Measurements from ENCODE around the gene POU3F1.

POU3F1 gene

DNA sequence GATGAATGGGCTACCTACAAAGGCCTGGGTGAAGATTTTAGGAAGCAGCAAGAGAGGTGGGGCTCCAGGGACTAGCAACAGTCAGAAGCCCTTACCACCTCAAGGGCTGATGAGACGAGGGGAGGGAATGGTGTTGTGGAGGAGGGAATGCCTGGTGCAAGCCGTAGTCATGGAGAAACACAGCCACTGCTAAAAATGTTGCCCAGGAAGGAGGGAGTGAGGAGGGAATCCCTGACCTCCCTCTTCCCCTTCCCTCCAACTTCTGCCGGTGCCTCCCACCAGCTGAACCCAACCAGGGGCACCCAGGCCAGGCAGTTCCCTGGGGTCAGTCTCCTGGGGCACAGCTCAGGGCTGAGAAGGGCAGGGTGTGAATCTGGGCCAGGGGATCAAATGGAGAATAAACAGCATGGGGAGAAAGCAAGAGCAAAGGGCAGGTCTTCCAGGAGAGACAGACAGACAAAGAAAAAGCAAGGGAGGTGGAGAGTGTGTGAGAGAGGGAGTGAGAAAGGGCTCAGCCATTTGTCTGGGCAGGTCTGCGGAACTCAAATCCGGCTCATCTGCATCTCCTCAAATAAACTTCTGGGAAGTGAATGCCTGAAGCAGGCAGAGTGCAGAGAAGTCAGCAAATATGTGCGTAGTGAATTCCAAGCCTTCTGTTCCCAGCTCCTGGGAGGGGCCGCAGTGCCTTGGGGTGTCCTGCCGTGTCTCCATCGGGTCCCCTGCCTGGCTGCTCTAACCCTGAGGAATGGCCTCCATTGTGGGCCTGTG, 27.1 kb upstream of the POU3F1 start:
- DNase-seq (ENCODE audit: low read depth in 3 of 3) = no peak

DNA sequence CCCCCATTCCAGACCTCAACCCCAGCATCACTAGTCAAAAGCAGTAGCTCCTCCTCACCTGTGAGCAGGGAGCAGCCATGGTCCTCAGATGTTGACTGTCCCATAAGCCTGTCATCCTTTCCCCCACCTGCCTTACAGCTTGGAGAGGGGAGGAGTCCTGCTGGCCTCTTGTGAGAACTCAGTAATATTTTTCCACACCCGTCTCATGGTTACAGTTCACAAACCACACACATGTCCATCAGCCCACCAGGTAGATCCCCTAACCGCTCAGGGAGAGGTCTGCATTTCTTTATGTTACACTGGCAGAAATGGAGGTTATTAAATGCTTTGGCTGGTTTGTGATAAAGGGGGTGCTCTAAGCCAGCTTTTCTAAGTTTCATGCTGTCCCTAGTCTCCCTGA, 26.3 kb upstream of the POU3F1 start:
- no peak for DNase-seq (ENCODE audit: low read depth in 3 of 3)

DNA sequence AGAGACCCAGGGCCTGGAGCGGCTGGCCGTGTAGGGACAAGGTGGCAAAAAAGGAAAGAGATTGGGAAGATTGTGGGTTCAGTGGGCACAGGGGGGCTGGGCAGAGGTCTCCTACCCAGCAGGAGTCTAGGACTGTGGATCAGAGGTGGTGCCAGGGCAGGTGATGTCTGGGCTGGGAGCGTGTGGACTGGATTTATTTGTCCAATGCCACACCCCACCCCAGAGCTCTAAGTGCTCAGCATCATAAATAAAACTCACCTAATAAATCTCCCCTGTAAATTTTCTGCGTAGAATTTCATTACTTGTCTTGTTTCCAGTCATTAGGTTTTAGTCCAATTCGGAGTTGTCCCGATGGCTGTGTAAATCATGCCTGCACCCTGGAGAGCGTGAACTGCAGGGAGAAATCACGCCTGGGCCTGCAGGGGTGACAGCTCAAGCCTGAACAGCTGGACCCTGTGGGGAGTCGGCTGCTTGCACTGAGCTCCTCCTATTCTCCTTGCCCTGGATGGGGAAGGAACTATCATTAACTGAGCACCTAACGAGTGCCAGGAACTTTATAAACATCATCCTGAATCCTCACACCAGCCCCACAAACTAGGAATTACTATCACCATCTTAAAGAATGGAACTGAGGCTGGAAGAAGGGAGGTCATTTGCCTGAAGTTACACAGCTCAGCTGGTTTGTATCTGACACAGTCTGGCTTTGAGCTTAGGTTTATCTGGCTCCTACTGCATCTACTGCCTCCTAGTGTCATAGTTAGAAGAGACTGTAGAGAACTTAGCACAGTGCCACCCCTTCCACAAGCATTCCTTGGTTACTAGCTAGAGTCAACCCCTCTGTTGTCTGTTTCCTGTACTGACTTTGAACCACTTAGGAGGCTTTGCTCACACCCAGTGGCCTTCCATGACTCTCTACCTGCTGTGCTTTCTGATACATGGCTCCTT, 25.0 kb upstream of the POU3F1 start:
- DNase-seq (ENCODE audit: low read depth in 3 of 3) = no peak

DNA sequence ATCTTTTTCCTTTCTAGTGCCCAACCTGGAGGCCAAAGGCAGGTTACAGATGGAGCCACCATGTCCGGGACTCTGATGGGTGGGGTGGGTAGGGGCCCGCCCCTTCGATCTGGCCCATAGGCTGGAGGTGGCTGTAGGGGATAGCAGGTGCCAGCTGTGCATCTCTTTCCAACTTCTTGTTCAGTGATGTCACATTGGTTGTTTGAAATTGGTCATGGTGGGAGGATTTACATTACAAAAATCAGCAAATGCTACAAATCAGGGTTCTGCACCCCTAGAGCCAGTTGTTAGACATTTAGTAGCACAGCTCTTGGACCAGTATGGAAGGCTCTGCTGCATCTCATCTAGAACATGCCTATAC, 22.4 kb upstream of the POU3F1 start:
- DNase-seq (ENCODE audit: low read depth in 3 of 3) = no peak

DNA sequence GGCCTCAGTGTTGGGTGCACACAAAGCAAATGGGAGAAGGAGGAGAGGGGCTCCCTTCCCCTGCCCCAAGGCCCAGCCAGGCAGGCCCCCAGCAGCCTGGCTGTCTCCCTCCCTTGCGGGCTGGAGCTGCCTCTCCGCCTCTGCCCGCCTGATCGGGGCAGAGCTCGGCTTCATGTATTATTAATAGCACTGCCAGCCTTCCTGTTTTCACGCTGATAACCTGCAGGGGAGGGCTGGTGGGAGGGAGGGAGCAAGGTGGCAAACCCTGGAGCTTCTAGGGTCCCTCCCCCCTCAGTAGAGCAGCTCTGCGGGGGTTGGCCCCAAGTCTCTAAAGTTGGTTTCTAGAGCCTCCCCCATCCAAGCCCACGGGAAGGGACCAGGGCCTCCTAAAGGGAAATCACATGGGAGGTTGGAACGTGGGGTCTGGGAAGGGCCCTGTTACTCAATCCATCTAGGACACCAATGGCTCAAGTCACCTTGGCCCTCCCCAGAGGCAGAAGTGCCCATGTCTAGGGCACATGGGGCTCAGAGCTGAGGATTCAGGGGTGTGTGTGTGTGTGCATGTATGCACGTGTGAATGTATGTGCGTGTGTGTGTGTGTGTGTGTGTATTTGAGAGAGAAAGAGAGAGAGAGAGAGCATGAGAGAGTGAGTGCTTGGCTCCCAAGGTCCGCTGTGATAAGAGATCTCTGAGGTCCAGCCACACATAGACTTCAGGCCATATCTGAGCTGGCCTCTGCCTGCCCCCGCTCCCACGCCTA, 21.8 kb upstream of the POU3F1 start:
- no peak for DNase-seq (ENCODE audit: low read depth in 3 of 3)

DNA sequence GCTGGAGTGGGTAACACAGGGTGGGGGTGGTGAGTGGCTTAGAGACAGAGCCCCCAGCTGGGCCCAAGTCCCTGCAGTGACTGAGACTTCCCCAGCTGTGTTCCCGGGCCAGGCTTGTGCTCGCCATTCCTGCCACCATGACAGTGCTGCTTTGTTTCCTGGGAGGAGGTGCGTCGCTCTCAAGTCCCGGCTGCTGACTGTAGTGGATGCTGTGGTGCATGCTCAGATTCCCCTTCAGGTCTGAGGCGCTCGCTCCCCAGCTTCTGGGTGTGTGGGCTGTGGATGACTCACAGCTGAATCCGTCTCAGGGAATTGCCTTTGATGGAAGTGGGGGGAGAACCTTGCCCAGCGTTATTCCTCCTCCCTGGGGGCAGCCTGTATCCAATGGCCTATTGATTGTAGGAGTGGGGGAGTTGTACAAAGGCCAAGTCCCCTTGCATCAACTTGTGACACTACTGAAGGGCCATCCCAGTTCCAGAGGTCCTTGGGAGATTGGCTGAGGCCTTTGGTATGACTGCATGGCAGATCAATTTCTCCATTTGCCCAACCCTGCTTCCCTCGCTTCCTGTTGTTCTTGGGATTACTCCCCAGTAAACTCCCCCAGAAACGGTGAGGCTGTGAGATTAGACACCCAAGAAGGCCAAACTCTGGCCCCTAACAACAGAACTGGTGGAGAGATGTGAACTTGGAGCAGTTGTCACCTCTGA, 17.8 kb upstream of the POU3F1 start:
- DNase-seq (ENCODE audit: low read depth in 3 of 3) = no peak

DNA sequence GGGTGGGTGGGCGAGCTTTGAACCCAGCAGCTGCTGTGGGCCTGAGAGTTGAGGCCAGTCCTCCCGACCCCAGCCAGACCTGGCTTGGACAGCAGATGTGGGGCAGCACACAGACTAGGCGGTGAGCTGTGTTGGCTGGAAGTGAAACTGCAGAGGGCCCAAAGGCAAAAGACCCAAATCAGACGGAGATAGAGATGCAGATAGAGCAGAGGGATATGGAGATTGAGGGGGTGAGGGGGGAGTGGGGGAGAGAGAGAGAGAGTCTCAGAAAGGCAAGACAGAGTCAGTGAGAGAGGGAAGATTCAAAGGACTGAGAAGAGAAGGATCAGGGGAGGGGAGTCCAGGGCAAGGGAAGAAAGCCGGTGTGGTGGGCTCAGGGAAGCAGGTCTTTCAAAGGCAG, 17.0 kb upstream of the POU3F1 start:
- no peak for DNase-seq (ENCODE audit: low read depth in 3 of 3)

DNA sequence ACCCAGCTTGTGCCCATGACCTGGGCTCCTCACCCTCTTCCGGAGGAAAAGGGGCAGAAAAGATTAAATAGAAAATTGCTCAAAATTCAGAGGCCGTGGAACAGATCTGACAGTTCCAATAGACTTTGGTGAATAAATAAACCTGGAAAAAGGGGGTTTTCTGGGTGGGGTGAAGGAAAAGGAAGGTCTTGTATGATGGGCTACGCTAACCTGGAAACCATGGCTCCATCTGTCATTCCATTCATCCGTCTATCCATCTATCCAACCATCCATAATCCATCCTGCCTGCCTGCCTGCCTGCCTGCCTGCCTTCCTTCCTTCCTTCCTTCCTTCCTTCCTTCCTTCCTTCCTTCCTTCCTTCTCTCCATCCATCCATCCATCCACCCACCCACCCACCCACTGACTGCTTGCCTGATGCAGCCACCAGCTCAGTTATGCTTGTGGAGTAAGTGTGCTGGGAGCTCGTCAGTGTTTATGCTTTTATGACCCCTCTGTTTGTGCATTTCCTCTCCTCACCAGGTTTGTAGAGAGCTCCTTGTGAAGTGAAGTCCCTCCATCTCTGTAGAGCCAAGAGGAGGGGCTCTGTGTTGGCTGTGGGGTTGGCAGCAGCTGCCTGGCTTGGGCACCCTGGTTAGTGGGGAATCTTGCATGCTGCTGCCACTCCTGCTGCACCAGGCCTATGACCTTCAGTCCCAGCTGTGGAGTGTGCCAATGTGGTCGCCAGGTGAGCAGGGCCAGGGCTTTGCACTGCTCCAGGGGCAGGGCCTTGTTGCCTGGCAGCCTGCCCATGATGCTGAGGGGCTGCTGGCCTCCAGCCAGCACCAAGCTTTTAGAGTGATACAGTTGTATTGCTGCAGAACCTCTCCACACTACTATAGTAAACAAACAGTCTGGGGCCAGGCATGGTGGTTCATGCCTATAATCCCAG, 16.0 kb upstream of the POU3F1 start:
- DNase-seq (ENCODE audit: low read depth in 3 of 3) = no peak

DNA sequence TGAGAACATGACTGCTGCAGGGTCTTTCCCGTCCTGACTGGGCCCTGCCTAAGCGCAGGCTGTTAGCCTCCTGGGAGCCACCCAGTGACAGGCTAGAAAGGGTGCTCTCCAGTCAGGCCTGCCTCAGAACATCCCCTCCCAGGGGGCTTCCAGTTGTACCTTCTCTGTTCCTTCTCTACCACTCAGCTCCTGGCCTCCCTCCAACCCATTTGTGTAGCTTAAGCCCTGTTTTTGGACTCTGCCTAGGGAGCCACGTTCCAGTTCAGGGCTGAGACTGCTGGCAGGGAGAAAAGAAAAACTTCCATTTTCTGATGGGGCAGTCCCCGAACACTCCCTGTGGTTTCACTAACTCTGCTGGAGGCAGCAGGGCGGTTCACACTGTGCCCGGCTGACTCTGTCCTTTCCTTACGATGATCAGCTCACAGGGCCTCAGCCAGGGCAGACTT, 15.3 kb upstream of the POU3F1 start:
- DNase-seq (ENCODE audit: low read depth in 3 of 3) = no peak

DNA sequence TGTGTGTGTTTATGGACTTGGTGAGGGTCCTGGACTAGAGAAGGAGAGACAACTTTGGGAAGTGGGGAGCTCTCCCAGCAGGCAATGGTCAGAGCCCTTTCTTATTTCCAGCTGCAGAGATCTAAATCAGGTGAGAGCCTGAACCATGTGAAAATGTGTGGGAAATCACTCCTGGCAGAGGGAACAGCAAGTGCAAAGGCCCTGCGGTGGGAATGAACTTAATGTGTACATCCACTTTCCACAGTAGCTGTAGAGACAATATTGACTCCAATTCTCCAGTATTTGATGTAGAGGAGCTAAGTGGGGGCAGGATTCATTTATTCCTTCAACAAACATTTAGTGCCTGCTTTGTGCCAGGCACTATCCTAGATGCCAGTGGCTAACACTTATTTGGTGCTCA, 14.7 kb upstream of the POU3F1 start:
- DNase-seq (ENCODE audit: low read depth in 3 of 3) = no peak

DNA sequence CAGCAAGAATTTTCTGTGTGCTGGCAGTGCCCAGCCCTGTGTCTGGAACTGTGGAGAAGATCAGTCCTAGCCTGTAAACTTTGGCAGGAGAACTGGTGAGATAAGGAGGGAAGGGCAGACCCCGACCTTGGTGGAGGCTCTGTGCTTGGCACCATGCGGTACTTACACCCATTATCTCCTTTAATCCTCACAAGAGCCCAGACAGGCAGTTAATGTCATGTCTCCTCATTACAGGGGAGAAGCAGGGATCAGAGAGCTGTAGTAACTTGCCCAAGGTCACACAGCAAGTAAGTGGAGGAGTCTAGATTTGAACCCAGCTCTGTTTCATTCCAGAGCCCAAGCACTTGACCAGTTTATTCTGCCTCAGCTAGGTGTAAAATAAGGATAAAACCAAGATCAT, 13.9 kb upstream of the POU3F1 start:
- DNase-seq (ENCODE audit: low read depth in 3 of 3) = no peak

DNA sequence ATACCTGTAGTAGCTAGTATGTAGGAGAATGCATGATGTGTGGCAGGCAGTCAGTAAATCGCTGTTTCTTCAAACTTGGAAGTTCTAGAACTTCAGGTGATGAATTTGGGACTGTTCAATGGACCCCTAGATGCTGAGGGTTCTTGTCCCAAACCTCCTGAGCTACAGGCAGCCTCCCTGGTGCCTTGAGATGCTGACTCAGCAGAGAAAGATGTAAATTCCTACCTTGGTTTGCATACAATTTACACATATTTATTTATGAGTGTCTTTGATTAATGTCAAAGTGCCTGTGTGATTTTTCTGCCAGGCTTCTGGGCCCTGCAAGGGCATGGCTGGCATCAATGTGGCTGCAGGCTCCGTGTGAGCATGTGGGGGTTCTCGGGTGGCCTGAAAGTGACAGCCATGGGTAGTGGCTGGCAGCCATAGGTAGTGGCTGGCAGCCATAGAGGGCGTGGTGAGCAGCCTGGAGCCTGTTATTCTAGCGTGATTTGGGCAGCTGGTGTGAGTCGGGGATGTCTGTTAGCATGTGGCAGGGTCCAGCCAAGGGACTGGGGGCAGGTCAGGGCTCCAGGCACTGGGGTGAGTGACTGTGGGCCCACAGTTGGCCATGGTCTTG, 13.2 kb upstream of the POU3F1 start:
- no peak for DNase-seq (ENCODE audit: low read depth in 3 of 3)

DNA sequence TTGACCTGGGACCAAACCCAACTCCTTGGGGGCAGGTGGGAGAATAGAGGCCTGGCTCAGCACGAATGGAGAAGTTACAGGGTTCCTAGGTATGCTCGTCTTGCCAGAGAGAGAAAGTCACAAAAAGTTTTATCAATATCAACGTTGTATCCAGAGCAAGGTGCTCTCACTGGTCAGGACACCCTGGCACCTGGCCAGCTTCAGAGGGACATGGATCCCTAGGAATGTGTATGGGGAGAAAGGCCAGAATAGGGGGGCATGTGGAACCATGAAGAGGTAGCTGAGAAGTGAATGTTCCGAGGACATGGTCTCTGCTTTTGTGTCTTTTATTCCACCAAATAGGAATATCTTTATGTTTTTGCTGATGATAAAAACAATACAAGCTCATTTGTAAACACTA, 9.4 kb upstream of the POU3F1 start:
- no peak for DNase-seq (ENCODE audit: low read depth in 3 of 3)

DNA sequence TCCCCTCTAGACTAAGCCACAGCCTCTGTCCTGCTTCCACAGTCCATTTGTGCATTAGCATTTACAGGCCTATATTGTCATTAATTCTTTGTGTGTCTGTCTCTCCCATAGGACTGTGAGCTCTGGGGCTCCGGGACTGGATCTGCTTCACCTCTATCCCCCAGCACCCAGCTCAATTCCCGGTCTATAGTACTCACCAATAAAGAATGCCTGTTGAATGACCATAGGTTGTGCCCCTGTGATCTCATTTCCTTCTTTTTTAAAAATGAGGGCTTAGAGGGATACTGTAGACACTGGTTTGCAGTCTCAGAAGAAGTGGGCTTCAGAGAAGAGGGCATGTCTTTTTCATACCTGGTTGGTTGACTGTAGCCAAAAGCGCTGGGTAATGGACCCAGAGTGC, 8.8 kb upstream of the POU3F1 start:
- DNase-seq (ENCODE audit: low read depth in 3 of 3) = no peak

DNA sequence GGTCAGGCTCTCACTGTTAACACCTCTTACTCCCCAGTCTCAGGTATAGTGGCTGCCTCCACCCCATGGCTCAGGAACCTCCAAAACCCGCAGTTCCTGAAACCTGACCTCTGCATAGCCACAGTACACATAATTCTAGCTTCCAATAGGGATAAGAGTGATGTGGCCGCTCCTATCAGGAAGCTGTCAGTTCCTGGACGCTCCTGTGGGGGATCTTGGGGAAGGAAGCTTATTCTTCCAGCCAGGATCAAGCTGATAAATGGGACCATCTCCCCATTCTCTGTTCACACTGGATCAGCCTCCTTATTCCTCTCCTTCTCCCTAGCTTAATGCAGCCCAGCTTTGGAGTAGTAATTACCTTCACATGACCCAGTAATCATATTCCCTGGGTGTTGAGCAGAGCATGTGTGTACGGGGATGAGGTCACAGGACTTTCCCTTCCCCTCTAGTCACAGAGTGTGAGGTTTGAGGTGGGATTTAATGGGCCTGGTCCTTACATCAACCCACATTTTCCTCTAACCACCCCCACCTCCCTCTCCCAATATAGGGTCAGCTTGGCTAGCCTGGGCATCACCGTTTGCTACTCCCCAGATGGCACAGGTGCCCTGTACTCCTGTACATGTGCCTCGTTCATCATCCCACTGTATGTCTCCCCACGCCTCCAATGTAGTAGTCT, 7.0 kb upstream of the POU3F1 start:
- DNase-seq (ENCODE audit: low read depth in 3 of 3) = no peak

DNA sequence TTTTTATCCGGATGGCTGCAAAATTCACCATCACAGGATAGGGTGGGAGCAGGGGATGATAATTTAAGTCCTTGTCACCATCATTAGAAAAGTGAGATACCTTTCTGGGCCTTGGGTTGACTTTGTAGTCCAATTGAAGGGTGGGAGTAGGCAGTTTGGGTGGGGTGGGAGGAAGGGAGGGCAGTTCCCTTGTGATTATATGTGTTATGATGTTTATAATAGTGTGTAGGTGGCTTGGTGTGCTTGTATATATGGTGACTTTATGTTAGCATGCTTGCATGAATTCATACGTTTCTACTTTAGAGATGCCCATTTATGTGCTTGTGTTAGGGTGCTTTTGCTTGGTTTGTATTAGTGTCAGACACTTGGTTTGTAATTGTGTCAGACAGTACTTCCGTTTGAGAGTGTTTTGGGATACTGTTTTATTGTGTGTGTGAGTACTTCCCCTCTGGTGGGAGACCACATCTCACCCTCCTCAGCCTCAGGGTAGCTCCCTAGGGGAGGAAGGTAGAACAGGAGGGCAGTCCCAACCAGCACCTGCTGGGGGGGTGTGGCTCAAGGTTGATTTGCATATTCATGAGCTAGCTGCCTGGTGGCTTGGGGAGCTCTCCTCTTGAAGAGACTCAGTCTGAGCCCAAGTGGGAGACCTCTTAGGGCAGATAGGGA, 6.3 kb upstream of the POU3F1 start:
- DNase-seq (ENCODE audit: low read depth in 3 of 3) = no peak

DNA sequence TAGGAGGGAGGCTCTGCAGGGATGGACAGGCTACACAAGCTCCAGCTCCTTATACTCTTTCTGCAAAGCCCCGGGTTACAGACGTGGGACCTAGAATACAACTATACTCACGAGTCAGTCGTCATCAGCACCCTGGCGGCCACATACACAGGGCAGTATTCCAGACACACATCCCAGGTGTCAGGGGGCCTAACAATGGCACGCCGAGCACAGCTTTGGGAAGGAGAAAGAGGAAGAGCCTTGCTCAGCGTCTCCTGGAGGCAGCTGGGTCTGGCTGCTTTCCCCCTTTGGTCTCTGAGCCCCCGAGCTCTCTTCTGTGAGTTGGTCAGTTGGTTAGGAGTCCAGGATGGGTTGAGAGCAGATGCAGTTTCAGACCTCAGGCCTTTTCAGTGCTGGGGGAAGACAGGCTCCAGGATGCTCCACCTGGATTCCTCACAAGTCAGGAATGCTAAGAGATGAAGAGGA, 4.5 kb upstream of the POU3F1 start:
- DNase-seq (ENCODE audit: low read depth in 3 of 3) = no peak

DNA sequence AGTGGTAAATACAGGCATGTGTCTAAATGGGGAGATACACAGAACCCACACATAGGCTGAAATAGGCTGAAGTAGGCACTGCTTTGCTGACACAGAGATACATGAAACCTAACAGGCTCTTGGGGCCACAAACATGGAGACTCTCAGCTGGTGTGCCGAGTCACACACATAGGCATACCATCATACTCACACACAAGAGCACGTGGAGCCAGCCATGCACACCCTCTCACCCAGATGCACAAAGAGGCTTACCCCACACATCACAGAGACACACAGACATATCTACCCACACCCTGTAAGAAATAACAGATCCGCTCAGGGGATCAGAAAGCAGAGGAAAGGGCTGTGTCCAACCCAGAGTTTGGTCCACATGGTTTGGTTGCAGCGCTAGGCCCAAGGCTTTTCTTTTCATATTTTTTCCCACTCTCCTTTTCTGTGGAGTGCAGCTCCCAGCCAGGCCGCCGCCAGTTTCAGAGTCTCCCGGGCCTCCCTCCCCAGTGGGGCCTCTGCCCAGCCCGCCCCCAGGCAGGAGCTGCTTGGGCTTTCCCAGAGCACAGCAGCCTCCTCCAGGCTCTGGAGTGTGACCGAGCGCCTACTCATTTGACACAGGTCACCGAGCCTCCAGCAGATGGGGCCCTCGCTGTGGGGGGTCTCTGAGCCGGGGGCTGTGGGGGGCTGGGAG, 3.9 kb upstream of the POU3F1 start:
- DNase-seq (ENCODE audit: low read depth in 3 of 3) = no peak
